ENCODE results near the gene FES.

The FES gene

GRCh38 chr15:90877315-90877714 is 7.0 kb upstream of the FES start:
- DNase-seq = no peak

GRCh38 chr15:90877996-90878395 is 6.3 kb upstream of the FES start:
- no peak for DNase-seq

- no peak for DNase-seq
Measured at GRCh38 chr15:90878660-90879059, 5.6 kb upstream of the FES start.

GRCh38 chr15:90879730-90880366 is 4.5 kb upstream of the FES start:
- DNase-seq = no peak

- no peak for DNase-seq
Measured at GRCh38 chr15:90880381-90881145, 3.7 kb upstream of the FES start.

- DNase-seq = no peak
Measured at GRCh38 chr15:90881181-90881977, 2.9 kb upstream of the FES start.

GRCh38 chr15:90881978-90882721 is 2.2 kb upstream of the FES start:
- DNase-seq = no peak

GRCh38 chr15:90882781-90883525 is 1.4 kb upstream of the FES start:
- no peak for DNase-seq

- peak in 1 of 2 experiments; percentile 36 for DNase-seq
Measured at GRCh38 chr15:90883526-90883975, 753 bp upstream of the FES start.

GRCh38 chr15:90884719-90885431 is 571 bp downstream of the FES start:
- DNase-seq = no peak

- DNase-seq = peak; percentile 88
Measured at GRCh38 chr15:90885432-90886290, 1.4 kb downstream of the FES start.

- DNase-seq = no peak
Measured at GRCh38 chr15:90886291-90886614, 1.9 kb downstream of the FES start.

GRCh38 chr15:90887037-90887481 is 2.8 kb downstream of the FES start:
- no peak for DNase-seq

GRCh38 chr15:90889313-90889730 is 5.0 kb downstream of the FES start:
- no peak for DNase-seq

- no peak for DNase-seq
Measured at GRCh38 chr15:90889736-90890456, 5.6 kb downstream of the FES start.

- no peak for DNase-seq
Measured at GRCh38 chr15:90890839-90891238, 6.5 kb downstream of the FES start.

- no peak for DNase-seq
Measured at GRCh38 chr15:90891346-90891949, 7.1 kb downstream of the FES start.

- DNase-seq = no peak
Measured at GRCh38 chr15:90892023-90892422, 7.7 kb downstream of the FES start.

GRCh38 chr15:90892498-90893174 is 8.3 kb downstream of the FES start:
- no peak for DNase-seq
